HG03108 (cell line): ENCODE results near the gene WDR4.
"Not testable (repeated sequence)": the region's sequence is repeated elsewhere in the genome, so short reads cannot be mapped to it uniquely, and the experiment has no call there.

Experiments
- ATAC-seq: cut with Tn5 transposase; IDR thresholded peaks from one replicate; pipeline ENCODE4 v1.9.1; 2021; ENCODE audit warnings: moderate library complexity; ENCODE audit not compliant: unreplicated experiment

WDR4 gene

GRCh38 chr21:42840411-42841155 is 38.8 kb downstream of the WDR4 start:
- no peak for ATAC-seq

GRCh38 chr21:42839271-42840231 is 39.8 kb downstream of the WDR4 start:
- no peak for ATAC-seq

DNA sequence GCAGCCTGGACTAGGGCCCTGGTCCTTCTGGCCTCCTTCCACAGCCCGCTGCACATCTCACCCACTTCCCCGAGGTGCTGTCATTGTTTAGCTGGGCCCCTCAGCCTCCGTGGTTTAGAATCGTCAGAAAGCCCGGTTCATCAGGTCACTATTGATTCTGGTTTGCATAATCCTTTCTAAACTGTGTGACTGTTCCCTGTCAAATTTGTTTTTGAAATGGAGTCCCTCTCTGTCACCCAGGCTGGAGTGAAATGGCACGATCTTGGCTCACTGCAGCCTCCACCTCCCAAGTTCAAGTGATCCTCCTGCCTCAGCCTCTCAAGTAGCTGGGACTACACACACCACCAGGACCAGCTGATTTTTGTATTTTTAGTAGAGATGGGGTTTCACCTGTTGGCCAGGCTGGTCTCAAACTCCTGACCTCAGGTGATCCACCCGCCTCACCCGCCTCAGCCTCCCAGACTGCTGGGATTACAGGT is 41.1 kb downstream of the WDR4 start:
- not testable (repeated sequence) for ATAC-seq

GRCh38 chr21:42837421-42838211 is 41.7 kb downstream of the WDR4 start:
- no peak for ATAC-seq

- ATAC-seq, result no peak
Measured at GRCh38 chr21:42836767-42837301, 42.5 kb downstream of the WDR4 start.

GRCh38 chr21:42836402-42836666 is 43.0 kb downstream of the WDR4 start:
- ATAC-seq, result no peak

DNA sequence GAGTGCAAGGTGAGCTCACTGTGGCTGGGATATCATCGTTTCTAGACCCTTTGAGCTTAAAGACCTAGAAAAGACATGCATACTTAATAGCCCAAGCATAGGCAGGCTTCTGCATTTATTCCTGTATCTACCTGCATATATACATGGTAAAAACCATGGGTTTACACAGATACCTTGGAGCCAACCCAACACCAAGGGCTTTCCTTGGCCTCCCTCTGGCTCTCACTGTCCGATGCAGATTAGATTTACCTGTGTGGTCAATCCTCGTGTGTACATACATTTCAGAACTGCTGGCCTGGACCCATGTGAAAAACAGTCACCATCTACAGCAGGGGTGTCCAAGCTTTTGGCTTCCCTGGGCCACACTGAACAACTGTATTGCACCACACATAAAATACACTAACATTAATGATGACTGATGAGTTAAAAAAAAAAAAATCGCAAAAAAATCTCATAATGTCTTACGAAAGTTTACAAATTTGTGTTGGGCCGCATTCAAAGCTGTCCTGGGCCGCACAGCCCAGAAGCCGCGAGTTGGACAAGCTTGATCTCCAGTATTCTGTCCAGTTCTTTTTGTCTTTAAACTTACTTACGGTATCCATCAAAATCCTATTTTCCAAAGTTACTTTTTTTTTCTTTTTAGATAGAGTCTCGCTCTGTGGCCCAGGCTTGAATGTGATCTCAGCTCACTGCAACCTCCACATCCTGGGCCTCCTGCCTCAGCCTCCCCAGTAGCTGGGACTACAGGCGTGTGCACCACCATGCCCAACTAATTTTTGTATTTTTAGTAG is 43.5 kb downstream of the WDR4 start:
- ATAC-seq, result no peak

- no peak for ATAC-seq
Measured at GRCh38 chr21:42835211-42835610, 44.1 kb downstream of the WDR4 start.

- ATAC-seq, result no peak
Measured at GRCh38 chr21:42834726-42835191, 44.6 kb downstream of the WDR4 start.

GRCh38 chr21:42833859-42834725 is 45.2 kb downstream of the WDR4 start:
- ATAC-seq, result no peak

- ATAC-seq, result no peak
Measured at GRCh38 chr21:42833439-42833815, 45.9 kb downstream of the WDR4 start.

DNA sequence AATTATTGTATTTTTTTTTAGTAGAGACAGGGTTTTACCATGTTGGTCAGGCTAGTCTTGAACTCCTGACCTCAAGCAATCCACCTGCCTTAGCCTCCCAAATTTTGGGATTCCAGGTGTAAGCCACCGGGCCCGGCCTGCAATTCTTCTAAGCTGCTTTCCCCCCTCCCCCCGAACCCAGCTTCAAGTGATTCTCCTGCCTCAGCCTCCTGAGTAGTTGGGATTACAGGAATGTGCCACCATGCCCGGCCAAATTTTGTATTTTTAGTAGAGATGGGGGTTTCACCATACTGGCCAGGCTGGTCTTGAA is 47.1 kb downstream of the WDR4 start:
- not testable (repeated sequence) for ATAC-seq

DNA sequence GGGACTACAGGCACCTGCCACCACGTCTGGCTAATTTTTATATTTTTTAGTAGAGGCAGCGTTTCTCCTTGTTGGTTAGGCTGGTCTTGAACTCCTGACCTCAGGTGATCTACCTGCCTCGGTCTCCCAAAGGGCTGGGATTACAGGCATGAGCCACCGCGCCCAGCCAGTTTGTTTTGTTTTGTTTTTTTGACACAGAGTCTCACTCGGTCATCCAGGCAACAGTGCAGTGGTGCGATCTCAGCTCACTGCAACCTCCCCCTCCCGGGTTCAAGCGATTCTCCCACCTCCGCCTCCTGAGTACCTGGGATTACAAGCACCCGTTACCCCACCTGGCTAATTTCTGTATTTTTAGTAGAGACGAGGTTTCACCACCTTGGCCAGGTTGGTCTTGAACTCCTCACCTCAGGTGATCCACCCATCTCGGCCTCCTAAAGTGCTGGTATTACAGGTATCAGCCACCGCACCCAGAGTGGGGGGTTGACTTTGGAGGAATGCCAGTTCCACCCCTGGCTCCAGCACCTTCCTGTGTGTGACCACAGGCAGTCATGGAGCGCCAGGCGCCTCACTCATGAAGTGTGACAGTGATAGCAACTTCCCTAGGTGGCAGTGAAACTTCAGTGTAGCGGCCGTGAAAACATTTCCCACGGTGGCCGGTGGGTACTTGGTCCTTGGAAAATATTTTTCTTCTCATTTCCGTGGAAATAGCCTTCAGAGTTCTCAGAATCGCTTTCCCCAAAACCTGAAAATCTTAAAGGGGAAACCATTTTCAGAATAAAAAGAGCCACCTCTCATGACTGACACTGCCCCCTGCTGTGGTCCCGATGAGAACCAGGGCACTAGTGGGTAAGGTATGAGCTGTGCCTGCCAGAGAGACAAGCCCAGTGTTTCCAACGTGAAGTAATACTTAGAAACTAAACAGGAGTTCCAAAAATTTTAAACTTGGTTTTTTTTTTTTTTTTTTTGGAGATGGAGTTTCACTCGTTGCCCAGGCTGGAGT is 48.6 kb downstream of the WDR4 start:
- ATAC-seq, result no peak

DNA sequence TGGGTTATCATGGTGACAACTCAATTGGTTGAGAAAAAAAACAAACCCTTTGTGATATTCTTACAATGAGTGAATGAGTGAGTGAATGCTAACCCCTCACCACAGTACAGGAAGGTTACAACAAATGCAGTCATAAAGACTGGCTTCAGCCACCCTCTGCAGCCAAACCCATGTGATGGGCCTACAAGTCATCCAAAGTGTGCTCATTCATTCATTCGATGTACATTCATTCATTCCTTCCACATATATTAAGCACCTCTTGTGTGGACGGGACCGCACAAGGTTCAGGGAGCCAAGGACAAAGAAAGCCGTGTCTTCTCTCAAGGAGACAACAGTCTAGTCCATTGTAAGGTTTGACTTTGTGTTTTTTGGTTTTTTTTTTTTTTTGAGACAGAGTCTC is 49.4 kb downstream of the WDR4 start:
- no peak for ATAC-seq

DNA sequence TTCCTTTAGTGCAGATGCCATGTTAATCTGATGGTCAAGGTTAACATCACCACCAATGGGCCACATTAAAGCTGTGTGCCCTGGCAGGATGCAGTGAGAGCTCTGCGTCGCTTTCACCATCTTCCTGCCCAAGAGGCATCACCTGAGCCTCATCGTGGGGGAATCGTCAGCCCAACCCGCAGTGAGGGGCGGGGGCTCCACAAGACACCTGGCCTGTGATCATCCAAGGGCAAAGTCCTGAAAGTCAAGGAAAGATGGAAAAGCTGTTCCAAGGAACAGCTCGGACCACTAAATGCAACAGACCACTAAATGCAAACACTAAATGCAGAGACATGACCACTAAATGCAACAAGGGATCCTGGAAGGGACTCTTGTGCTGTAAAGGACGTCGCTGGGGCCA is 49.9 kb downstream of the WDR4 start:
- ATAC-seq, result no peak

- ATAC-seq, result no peak
Measured at GRCh38 chr21:42827588-42827987, 51.8 kb downstream of the WDR4 start.

- no peak for ATAC-seq
Measured at GRCh38 chr21:42820616-42821465, 58.5 kb downstream of the WDR4 start.
